Right lung (tissue), 10 donors: ENCODE data around the gene HEPACAM2. TPM values are rescaled to one million over a fixed set of nuclear protein-coding genes. Genes with fewer than 3 reads are reported as not detected.

Experiments
- DNase-seq, 2 donors: peaks; one replicate each; pipeline ENCODE4 v3.0.0-alpha.2; 2013
- long read RNA-seq, 8 donors: transcript quantifications; one replicate each; lab custom pipeline, GENCODE V29; 2026
- polyA plus RNA-seq, 5 donors: library from polyadenylated mRNA; unstranded; fragments of 120-200 nt; gene quantifications; one replicate each; pipeline versions ENCODE4 v1.2.1 to v1.2.3, GENCODE V29; 2013; ENCODE audit warnings: inconsistent platforms in 1 of 5, low replicate concordance in 1 of 5; ENCODE audit not compliant: insufficient read length in 5 of 5, insufficient read depth in 1 of 5

Gene HEPACAM2
- polyA plus RNA-seq = 1 to 10 TPM; 1.3 to 5.8 (median 2.5) TPM
- long read RNA-seq, donor 1, partial matches to known transcripts = 0 of 1 reads
- long read RNA-seq, donor 1, other reads (novel, unspliced or antisense) = 0 of 1 reads
- long read RNA-seq, donor 2 = 0 reads
- long read RNA-seq, donor 3 = 0 reads
- long read RNA-seq, donor 4 = 0 reads
- long read RNA-seq, donor 5 = 0 reads
- long read RNA-seq, donor 6 = 0 reads
- long read RNA-seq, donor 7 = 0 reads
- long read RNA-seq, donor 8 = 0 reads

DNA sequence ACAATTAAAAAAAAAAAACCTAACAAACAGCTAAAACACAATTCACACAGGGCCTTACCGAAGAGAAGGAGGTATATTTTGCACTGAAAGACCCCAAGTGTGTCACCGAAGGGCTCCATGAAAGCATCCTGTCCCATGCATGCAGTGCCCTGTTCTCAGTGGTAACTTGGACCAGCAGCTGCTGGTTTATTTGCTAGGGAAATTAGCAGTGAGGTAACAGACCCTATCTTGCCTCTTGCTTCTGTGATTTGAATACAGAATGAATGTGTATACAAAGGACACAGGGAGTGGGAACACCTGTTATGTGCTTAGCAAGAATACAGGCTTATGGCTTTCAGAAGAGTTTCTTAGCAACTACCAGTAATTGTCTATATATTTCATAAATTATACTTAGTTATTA lies at the start of gene HEPACAM2:
Gene HEPACAM2, minus strand, starts transcription at position 160 of the 400 bp plus-strand sequence.
- DNase-seq = no peak

DNA sequence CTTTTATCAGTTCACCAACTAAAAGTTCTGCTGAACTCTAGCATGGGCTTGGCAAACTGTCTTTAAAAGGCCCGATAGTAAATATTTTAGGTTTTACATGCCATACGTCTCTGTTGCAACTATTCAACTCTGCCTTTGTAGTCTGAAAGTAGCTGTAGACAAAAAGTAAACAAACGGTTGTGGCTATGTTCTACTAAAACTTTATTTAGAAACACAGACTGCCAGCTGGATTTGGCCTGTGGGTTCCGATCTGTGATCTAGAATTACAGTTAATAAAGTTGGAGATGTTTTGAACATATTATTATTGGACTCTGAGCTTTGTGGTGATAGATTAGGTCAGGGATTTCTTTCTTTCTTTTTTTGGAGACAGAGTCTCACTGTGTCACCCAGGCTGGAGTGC lies 39.0 kb upstream of the HEPACAM2 start:
- DNase-seq = no peak

DNA sequence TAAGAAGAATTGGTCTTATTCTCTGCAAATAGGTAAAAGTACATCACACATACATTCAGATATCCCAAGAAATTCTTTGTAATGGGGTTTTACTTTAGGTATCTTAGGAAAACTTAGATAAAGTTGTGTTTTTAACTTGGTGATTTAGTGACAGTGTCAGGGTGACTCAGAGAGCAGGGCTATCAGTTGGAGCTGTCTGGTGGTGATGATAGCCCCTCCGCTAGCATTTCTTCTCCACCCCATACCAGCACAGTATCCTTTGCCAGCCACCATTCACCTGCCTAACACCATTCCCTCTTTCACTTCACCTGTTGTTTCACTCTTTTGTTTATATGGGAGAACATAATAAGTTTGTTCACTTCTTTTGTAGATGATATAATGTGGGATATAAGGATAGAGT lies 36.3 kb upstream of the HEPACAM2 start:
- DNase-seq = no peak

DNA sequence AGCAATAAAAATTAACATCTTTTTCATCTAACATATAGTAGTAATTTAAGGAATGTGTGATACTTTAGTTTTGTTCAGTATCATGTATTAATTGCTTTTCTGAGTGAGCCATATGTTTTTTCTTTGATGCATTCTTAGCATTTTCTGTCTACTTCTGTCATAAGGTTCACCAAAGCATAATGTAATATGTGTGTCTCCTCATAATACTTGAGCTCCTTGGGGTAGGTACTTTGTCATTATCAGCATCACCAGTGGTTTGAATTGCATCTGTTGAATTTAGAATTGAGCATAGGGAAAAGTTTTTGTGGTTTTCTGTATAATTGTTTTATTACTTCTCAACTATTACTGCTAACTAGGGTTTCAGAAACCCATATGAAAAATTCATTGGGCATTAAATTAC lies 32.4 kb upstream of the HEPACAM2 start:
- DNase-seq = no peak

DNA sequence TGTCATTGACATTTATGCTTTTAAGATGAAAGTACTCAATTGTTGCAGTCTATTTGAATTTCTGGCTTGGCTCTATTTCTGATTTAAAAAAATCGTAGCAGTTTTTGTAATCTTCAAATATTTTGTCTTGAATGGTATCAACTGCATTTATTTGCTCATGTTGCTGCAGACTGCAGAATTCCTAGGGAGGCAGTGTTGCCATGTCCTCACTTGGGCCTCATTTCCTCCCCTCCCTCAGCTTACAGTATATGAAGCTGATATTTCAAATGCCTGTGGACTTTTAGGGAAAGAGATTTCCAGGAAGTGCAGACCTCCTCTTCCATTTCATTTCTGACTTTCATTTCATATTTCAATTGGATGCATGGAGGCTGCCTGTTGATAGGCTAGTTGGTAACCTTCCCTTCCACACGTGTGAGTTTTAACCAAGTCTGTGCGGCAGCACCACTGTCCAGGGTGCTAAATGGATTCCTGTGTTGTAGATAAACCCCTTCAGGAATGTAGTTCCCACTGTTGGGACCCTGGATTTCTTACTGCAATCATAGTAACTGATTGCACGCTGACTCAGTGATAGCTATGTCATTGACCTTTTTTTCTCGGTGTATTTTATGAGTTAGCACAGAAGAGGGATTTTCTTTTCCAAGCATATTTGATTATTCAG lies 23.4 kb upstream of the HEPACAM2 start:
- DNase-seq = no peak

DNA sequence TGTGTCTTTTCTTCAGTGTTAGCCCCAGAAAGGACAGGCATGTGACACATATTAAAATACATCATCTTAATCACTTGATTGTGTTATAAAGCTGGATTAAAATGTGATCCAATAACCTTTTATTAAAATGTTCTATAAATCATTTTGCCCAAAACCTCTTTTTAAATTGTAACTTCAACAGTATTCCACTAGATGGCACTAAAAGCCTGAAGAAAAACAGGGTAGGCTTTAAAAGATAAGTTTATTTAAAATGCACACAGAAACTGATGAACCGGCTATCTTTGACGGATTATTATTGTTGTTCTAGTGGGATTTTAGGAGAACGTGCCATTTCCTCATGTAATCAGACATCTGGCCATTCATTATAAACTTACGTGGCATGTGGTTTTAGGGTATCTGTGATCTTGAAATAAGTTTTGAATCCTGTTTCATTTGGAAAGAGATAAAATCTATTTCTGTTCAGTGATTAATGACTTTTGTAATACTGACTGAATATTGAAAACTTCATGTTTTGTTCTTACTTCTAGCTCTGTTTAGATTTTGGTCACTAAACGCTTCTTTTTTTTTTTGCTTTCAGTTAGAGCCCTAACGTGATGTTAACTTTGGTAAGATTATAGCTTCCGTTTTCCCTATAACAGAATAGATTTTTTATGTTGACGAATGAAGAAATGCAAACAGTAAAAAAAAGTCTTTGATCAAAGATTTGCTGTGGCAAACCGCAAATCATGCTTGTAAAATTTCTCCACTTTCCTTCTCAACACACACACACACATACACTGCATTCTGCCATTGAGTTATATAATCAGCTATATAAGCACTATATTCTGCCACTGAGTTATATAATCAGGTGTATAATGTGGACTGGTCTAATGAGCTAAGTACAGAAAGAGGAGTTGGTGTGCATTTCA lies 19.5 kb upstream of the HEPACAM2 start:
- peak in 1 of 2 donors; percentile 12 for DNase-seq

DNA sequence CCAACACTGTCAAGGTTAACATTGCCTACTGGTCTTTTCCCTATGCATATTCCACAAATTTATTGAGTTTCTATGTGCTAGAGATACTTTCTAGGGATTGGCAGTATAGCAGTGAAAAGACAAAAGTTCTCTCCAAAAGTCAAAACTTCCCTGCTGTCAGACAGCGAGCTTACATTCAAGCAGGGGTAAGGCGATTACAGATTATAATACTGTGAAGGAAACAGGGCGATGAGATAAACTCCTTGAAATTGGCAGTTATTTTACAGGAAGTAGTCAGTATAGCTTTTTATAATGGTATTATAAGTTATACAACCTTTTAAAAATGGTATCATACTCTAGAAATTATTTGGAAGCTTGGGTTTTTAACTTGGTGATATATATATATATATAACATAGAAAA lies 15.8 kb upstream of the HEPACAM2 start:
- no peak for DNase-seq

DNA sequence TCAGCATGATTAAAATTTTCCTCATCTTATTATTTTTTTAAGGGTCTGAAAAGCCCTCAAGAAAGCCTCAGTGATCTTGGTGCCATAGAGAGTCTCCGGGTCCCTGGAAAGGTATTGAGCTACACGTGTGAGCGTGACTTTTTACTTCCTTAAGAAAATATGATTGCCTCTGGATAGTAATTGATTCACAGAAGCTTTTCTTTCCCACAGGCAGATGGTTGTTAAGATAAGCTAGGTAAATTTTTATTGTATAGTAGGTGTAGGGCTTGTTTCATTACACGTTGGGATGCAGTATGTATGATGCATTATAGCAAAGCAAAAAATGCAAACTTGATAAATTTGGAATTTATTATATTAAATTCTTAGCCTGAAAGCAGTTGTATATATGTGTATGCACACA lies 13.6 kb upstream of the HEPACAM2 start:
- DNase-seq = no peak

DNA sequence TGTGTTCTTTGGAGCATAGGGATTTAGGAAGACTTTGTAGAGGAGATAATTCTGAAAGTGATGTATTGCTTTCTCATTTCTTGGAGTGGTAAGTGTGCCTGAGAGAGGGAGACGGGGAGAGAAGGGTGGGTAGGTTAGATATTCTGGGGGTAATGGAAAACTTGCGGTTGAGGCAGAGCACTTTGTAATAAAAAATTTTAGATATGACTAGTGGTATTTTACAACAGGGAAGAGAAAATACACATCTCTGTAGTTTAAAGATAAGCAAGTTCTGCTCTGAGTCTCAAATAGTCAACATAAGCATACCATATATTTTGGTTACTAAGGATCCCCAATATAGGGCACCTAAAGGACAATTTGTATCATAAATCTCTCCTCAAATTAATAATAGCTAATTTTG lies 12.5 kb upstream of the HEPACAM2 start:
- no peak for DNase-seq

DNA sequence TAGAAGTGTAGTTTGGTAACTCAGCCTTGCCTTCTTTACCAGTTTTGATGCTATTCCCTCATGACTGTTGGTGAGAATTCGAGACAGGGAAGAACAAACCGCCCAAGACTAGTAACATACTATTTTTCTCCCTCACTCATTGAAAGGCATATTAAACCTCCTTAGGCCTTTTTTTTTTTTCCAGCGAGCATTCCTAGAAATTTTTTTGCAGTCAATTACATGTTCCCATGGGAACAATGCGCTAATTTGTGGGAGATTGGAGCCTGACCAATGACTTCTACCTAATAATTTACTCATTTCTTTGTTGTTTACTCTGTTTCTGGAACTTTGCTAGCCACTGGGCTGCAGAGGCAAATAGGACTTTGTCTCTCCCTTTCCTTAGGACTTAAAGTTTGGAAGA lies 11.9 kb upstream of the HEPACAM2 start:
- no peak for DNase-seq

DNA sequence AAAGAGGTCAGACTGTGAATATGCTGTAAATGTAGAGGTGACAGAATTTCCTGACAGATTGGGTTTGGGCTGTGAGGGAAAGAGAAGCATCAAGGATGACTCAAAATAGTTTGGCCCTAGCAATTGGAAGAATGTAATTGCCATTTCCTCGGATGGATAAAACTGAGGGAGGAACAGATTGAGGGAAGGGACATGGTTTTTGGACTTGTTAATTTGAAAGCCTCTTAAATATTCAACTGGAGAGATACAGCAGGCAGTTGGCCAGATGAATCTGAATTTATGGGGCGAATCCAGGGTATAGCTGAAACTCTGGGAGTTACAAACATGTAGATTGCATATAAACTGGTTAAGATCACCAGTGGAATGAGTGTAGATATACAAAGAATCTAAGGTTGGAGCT lies 9.3 kb upstream of the HEPACAM2 start:
- no peak for DNase-seq

DNA sequence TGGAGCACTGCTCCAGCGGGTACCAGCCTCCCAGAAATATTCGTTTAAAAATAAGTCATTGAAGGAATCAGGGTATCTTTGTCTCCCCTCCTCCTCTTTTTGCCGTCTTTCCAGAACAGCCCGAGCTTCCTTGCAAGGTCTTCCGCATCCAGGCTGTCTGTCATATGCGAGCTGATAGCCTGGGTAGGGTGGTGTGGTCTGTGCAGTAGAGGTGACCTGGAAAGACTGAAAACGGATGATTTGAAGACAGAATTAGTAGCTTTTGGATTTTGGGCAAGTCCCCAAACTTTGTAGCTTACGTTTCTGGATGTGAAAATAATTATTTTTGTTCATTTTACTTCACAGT lies 6.4 kb upstream of the HEPACAM2 start:
- no peak for DNase-seq

DNA sequence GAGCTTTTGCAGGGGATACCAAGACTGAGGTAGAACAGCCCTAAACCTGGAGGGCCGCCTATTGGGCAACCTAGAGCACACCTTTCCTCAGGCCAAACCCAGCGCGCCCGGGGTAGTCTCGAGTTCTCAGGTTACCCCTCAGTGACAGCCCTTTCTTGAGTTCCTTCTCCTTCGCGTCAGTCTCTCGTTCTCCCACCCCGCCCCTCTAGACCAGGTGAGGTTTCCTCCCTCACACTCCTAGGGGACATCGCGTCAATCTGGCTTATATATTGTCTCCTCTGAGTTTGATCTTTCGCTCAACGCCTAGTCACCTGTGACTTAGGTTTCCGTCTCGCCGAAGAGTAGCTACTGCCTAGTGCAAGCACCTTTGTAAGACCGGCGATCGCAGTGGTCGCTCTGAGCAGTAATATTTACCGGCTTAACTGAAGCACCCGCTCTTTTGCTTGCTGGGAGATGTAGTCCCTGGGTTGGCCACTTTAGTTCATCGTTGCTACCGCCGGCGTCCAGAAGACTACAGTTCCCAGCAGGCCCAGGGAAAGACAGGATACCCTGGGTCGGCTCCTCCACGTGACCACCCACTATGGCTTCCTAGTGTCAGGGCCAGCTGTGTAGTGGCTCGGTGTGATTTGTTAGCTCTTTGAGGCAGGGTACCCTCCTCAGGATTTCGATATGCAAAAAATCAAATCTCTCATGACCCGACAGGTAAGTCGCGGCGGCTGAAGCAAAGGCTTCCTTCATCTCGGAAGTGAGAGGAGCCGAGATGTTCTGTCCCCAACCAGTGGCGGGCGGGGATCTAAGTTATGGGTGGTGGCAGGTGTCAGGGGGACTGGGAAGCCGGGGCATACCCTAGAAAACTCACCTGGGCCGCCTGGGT lies 5.8 kb upstream of the HEPACAM2 start, which contains the start of gene VPS50:
Gene VPS50, plus strand, starts transcription at position 568 of the 874 bp plus-strand sequence. Its CDS starts 102 bp downstream, at position 670.
- peak; percentile 91 to 93 for DNase-seq

DNA sequence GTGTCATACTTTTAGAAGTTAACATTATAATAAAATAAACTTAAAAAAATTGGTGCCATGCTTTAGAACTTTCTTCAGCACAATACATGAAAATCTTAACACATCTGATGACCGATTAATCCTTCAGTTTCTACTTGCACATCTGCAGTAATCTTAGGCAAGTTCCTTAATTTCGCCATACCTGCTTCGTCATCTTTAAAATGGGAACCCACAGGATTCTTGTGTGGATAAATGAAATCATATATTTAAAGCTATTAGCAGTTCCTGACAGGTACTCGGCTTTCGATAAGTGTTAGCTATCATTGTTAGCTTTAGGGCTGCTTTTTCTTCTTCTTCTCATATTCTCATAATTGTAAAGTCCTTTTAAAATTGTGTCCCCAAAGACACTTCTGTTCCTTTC lies 5.0 kb upstream of the HEPACAM2 start:
- no peak for DNase-seq

DNA sequence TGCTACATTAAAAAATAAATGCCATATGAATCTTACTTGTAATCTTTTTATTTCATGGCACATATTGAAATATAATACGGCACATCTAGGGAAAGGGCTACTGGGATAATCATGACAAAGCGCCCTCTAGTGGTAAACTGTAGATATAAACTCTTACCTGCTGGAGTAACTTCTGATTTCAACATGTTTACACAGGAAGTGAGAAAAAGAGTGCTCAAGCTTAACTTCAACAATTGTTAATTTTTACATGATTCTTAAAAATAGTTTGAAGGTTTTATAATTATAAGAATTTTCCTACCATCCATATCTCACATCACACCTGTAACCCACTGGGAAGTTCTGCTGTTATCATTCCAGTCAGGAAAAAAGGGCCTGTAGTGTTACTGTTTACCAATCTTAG lies 2.0 kb upstream of the HEPACAM2 start:
- DNase-seq = peak in 1 of 2 donors; percentile 36

DNA sequence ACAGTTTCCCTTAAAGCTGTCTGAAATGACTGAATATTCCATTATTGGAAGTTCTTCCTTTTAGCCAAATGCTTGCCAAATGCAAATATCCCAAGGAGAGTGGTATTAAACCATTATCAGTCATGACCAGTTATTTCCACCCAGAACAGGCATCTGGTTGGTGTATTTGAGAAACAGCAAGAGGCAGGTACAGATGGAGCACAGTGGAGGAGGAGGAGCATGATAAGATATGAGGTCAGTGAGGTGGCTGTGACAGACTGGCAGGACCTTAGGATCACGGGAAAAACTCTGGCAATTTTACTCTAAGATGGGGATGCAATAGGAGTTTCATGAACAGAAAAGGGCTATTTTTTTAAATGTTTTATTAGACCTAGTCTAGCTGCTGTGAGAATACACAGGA lies 6.4 kb downstream of the HEPACAM2 start:
- no peak for DNase-seq

DNA sequence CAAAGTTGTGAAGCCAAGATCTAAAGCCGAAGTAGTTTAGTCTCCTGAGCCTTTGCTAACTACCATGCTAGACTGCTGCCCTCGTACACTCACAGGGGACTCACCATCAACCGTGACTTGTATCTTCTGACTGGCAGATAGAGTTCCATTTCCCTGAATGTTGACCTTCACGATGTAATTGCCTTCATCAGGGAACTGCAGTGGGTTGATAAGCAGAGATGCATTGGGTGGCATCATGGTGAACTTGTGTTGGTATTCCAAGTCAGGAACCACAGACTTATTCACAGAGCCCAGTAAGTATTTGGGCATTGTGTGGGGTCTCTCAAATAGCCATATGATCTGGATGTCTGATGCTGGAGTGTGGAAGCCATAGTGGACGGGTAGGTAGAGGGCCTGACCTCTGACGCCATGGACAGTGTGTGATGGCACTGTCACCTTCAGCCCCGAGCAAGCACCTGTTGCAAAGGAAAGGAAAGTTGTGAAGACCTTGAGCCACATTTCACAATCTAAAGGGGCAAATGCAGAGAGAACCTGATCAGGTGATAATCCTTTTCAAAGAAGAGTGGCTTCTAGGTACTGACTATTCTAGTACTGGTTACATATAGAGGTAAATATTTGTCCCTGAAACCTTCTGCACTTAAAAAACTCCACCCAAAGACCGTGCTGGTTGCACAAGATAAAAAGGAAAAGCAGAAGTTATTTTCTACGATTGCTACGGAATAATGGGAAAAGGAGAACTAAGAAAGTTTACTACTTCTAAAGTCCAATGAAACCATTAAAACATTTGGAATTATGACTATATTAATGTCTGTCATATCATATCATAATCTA lies 7.1 kb downstream of the HEPACAM2 start:
- no peak for DNase-seq

DNA sequence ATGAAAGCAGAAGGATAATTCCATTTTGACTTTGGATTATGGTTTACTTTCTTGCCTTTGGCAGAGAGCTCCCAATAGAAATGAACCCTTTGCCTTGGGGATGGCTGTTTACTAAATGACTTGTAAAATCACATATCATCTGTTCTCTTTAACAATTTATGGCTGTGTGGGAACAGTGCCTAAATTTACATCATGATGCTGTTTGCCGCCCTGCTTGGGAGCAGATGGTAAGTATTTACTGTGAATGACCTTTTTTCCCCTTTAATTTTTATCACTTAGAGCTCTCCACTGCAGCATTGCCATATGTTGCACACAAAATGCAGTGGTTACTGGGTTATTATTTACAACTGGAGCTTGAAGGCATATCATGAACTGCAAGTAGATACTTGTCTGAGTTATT lies 13.4 kb downstream of the HEPACAM2 start:
- DNase-seq = no peak

DNA sequence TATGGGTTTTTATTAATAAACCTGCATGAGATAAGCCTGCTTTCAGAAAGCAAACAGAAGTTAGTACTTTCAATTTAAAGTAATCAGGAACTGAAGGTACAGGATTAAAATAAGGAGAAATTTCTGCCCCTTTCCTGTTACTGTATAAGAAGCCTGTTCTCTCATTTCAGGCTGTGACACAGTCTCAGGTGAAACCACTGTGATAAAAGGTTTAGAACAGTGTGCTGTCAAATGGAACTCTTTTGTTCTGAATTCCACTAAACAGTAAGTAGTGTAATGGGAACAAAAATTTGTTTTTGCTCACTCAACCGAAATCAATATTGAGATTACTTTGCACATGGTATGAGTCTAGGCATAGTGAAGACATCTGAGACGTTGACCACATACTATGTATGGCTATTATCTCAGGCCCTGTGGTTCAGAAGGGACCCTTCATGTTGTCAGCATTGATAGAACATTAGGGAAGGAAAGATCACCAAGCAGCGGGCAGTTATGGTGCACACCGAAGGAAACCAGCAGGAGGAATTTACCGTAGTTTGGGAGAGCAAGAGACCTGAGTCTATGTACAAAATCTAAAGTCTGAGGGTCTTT lies 14.9 kb downstream of the HEPACAM2 start:
- DNase-seq = no peak

DNA sequence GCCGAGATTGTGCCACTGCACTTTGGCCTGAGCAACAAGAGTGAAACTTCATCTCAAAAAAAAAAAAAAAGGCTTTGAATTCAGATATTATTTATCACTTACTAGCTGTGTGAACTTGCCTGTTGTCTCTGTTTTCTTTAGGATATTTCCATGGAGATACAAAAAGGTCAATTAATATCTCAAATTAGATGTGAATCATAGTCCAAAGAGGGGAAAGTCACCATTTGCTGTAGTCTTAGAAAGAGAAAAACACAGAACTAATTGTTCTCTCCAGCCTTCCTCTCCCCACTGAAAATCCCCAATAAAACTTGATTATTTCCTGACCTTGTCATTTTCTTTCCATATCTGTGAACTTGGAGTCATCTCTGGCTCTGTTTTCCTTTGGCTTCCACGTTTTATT lies 21.2 kb downstream of the HEPACAM2 start:
- DNase-seq = no peak
